Spinal cord (tissue), 4 donors: ENCODE results near the gene TBC1D2B. TPM values are rescaled to one million over a fixed set of nuclear protein-coding genes. Genes with fewer than 3 reads are reported as not detected.

Experiments used
- polyA plus RNA-seq, 2 donors: library from polyadenylated mRNA; unstranded; fragments of 120-200 nt; gene quantifications; one replicate each; pipeline ENCODE4 v1.2.1, GENCODE V29; 2013; ENCODE audit not compliant: insufficient read length in 2 of 2
- small RNA-seq: library from RNA; depleted of rRNA; stranded (forward); fragments of <200 nt; gene quantifications from one replicate; pipeline ENCODE3, GENCODE V24; 2014; ENCODE audit warnings: low replicate concordance
- total RNA-seq, 2 donors: library from RNA; depleted of rRNA in 1 of 2; stranded (reverse); fragments of 120-200 nt in 1 of 2; fragments of >200 nt in 1 of 2; gene quantifications; one replicate each; pipeline versions ENCODE4 v1.2.3 to v1.2.4, GENCODE V29; 2013 to 2014

The TBC1D2B gene
- total and polyA plus RNA-seq, 4 donors = 21.0 to 41.7 (median 27.6) TPM

Small RNAs within 50 kb of the gene (small RNA-seq; reads per million reads assigned to genes)
- gene RF00092 = not detected

Other genes with a start within 250 kb of the TBC1D2B start
- not detected for gene SH2D7, start 14.8 kb upstream of the TBC1D2B start, total RNA-seq
- 1 to 10 TPM in 1 of 2 donors, under 1 TPM in 1; 0.92 to 1.9 TPM for gene SH2D7, start 14.8 kb upstream of the TBC1D2B start, polyA plus RNA-seq
- gene CIB2, start 53.7 kb upstream of the TBC1D2B start, total RNA-seq = 10 to 100 TPM; 18.2 to 18.4 TPM
- 10 to 100 TPM; 74.6 to 81.4 TPM for gene CIB2, start 53.7 kb upstream of the TBC1D2B start, polyA plus RNA-seq
- gene IDH3A, start 71.7 kb upstream of the TBC1D2B start, total RNA-seq = 10 to 100 TPM; 47.1 to 98.7 TPM
- 100 to 1,000 TPM in 1 of 2 donors, 10 to 100 TPM in 1; 93.7 to 104 TPM for gene IDH3A, start 71.7 kb upstream of the TBC1D2B start, polyA plus RNA-seq
- gene ACSBG1, start 156.9 kb upstream of the TBC1D2B start, total RNA-seq = 10 to 100 TPM; 11.6 to 43.3 TPM
- gene ACSBG1, start 156.9 kb upstream of the TBC1D2B start, polyA plus RNA-seq = 10 to 100 TPM; 43.0 to 44.2 TPM
- 10 to 100 TPM; 21.7 to 62.1 TPM for gene DNAJA4, start 186.9 kb upstream of the TBC1D2B start, total RNA-seq
- 10 to 100 TPM; 64.2 to 72.7 TPM for gene DNAJA4, start 186.9 kb upstream of the TBC1D2B start, polyA plus RNA-seq
- gene SKIC8, start 221.9 kb upstream of the TBC1D2B start, total RNA-seq = 10 to 100 TPM; 71.8 to 89.6 TPM
- gene SKIC8, start 221.9 kb upstream of the TBC1D2B start, polyA plus RNA-seq = 100 to 1,000 TPM in 1 of 2 donors, 10 to 100 TPM in 1; 97.9 to 104 TPM